Psoas muscle (tissue), 8 donors: ENCODE data around the gene GALNT9. TPM values are rescaled to one million over a fixed set of nuclear protein-coding genes. Genes with fewer than 3 reads are reported as not detected.
"Not testable (repeated sequence)": the region's sequence is repeated elsewhere in the genome, so short reads cannot be mapped to it uniquely, and the experiment has no call there.

Experiments used
- ATAC-seq, 4 donors: fragments of 200-7000 bp; cut with Tn5 transposase; one replicate each; pipeline ENCODE4 v1.9.1; 2020; ENCODE audit warnings: moderate library complexity in 3 of 4, mild to moderate bottlenecking in 2 of 4
- DNase-seq, 2 donors: peaks; one replicate each; pipeline ENCODE4 v3.0.0-alpha.2; 2020
- H3K27ac ChIP-seq: fragments of 200-600 bp; one replicate; pipeline ENCODE4 v1.8.0; 2022
- H3K27me3 ChIP-seq, 3 donors: fragments of 200-600 bp in 1 of 3; one replicate each; pipeline versions ENCODE4 v1.6.1 to v1.8.0; 2013 to 2022; ENCODE audit warnings: low read length in 2 of 3, mild to moderate bottlenecking in 2 of 3, moderate library complexity in 1 of 3; ENCODE audit not compliant: insufficient read depth in 3 of 3
- H3K36me3 ChIP-seq, 2 donors: fragments of 200-600 bp in 1 of 2; one replicate each; pipeline versions ENCODE4 v1.6.1 to v1.8.0; 2013 to 2022; ENCODE audit warnings: low read depth in 1 of 2, mild to moderate bottlenecking in 1 of 2, moderate library complexity in 1 of 2; ENCODE audit not compliant: insufficient read depth in 1 of 2
- H3K4me1 ChIP-seq: fragments of 200-600 bp; one replicate; pipeline ENCODE4 v1.8.0; 2022
- H3K4me3 ChIP-seq: fragments of 200-600 bp; one replicate; pipeline ENCODE4 v1.8.0; 2022; ENCODE audit warnings: mild to moderate bottlenecking
- H3K9me3 ChIP-seq: fragments of 200-600 bp; one replicate; pipeline ENCODE4 v1.8.0; 2022
- WGBS, 3 donors: extraction: QIAGEN DNeasy Blood & Tissue Kit; methylation state at CpG; one replicate each; pipeline versions ENCODE4 v1.1.6 to v1.1.7; 2013; 5-methylcytosine and 5-hydroxymethylcytosine counted together
- intact Hi-C, 2 donors: fragments of 100-400 bp; cut with DNase I; formaldehyde crosslinking; loops; one replicate each; pipeline versions ENCODE4 v1.11.0 to v1.14.2; 2022
- polyA plus RNA-seq, 3 donors: library from polyadenylated mRNA; stranded (reverse); fragments of 200-250 nt; gene quantifications; one replicate each; pipeline ENCODE4 v1.2.3, GENCODE V29; 2013
- total RNA-seq, 4 donors: library from RNA; stranded (reverse); fragmentation: NEBNext Ultra II Directional in 2 of 4; extraction: Animal tissue kit (Norgen Biotek cat#: 25700) in 2 of 4; gene quantifications; one replicate each; pipeline versions ENCODE4 v1.2.1 to v1.2.4, GENCODE V29; 2021 to 2023
- TF ChIP-seq, protein P1 (sequence below): fragments of 200-600 bp; IDR thresholded peaks from one replicate; pipeline ENCODE4 v1.8.0; 2022; ENCODE audit warnings: antibody characterized with exemption
- donor health status: healthy with polysubstance abuse.
- donor health status: DM: no; HTN: no; CAD: no; lungs with moderate emphysema.
- donor health status: Bipolar disorder and iron deficiency.
- donor health status: healthy.
- donor health status: DM: yes; HTN: yes; CAD: no.
- donor health status: DM: no; HTN: no; CAD: no.
- donor health status: DM: no; HTN: no; CAD: no.
- donor health status: DM: yes; HTN: yes; CAD: no.

Gene GALNT9
- total and polyA plus RNA-seq, 7 donors: 0.01 to 0.21 (median 0.08) TPM; not detected in 4

DNA sequence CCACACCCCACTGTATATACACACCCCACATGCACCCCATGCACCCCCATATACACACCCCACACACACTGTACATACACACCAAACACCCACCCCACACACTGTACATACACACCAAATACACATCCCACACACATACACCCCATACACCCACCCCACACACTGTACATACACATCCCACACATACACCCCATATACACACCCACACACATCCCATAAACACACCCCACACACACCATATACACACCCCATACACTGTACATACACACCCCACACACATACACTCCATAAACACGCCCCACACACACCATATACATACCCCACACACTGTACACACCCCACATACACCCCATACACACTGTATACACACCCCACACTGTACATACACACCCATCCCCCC is 102.8 kb downstream of the GALNT9 start:
- Histone ChIP-seq H3K4me3 (no peak overlapping the region), H3K36me3 (no peaks in the 10 kb centered on the region), H3K4me1 (no peaks in the 10 kb centered on the region), H3K27ac (no peak overlapping the region), H3K9me3 (no peaks in the 10 kb centered on the region), H3K27me3 (peaks cover 0 to 40% (median 27%) of the 10 kb centered on the region in 3 donors)
- ATAC-seq (no peak), DNase-seq (no peak)
- intact Hi-C loops: no loop called here
- 84 to 100% (median 93%) methylated on average over 1 of the region's 1 CpG for WGBS, 3 donors
- TF ChIP-seq, protein P1, sequence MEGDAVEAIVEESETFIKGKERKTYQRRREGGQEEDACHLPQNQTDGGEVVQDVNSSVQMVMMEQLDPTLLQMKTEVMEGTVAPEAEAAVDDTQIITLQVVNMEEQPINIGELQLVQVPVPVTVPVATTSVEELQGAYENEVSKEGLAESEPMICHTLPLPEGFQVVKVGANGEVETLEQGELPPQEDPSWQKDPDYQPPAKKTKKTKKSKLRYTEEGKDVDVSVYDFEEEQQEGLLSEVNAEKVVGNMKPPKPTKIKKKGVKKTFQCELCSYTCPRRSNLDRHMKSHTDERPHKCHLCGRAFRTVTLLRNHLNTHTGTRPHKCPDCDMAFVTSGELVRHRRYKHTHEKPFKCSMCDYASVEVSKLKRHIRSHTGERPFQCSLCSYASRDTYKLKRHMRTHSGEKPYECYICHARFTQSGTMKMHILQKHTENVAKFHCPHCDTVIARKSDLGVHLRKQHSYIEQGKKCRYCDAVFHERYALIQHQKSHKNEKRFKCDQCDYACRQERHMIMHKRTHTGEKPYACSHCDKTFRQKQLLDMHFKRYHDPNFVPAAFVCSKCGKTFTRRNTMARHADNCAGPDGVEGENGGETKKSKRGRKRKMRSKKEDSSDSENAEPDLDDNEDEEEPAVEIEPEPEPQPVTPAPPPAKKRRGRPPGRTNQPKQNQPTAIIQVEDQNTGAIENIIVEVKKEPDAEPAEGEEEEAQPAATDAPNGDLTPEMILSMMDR: no peak

DNA sequence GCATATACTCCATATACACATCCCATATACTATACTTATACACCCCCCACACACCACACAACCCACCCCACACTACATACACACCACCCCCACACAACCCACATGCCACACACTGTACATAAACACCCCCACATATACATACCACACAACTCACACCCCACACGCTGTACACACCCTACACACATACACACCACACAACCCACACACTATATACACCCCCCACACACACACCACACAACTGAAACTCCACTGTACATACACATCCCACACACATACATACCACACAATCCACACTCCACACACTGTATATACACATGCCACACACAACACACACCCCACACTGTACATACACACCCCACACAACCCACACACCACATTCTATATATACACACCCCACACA is 104.2 kb downstream of the GALNT9 start:
- no peak for ATAC-seq
- H3K9me3 ChIP-seq: no peaks in the 10 kb centered on the region
- no peak overlapping the region for H3K4me3 ChIP-seq
- no peaks in the 10 kb centered on the region for H3K4me1 ChIP-seq
- intact Hi-C loops: no loop called here
- 94 to 100% (median 97%) methylated on average over 1 of the region's 1 CpG for WGBS, 3 donors
- no peaks in the 10 kb centered on the region for H3K36me3 ChIP-seq
- peaks cover 0 to 41% (median 25%) of the 10 kb centered on the region in 3 donors for H3K27me3 ChIP-seq
- H3K27ac ChIP-seq: no peak overlapping the region
- TF ChIP-seq, protein P1: no peak
- DNase-seq: no peak

DNA sequence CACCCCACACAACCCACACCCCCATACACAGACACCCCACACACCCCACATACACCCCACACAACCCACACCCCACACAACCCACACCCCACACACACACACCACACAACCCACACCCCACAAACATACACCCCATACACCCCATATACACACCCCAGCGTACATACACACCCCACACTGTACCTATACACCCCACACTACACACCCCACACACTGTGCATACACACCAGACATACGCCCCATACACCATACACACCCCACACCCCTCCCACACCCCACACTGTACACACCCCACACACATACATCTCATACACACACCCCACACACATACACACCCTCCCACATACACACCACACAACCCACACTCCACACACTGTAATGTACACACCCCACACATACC is 104.9 kb downstream of the GALNT9 start:
- TF ChIP-seq, protein P1: no peak
- peaks cover 0 to 38% (median 22%) of the 10 kb centered on the region in 3 donors for H3K27me3 ChIP-seq
- 85 to 95% (median 92%) methylated on average over 2 of the region's 2 CpGs for WGBS, 3 donors
- no peak overlapping the region for H3K4me3 ChIP-seq
- no peaks in the 10 kb centered on the region for H3K36me3 ChIP-seq
- DNase-seq (no peak), ATAC-seq (no peak)
- H3K4me1 ChIP-seq: no peaks in the 10 kb centered on the region
- H3K9me3 ChIP-seq: no peaks in the 10 kb centered on the region
- intact Hi-C loops: no loop called here
- H3K27ac ChIP-seq: no peak overlapping the region

GRCh38 chr12:132222808-132223173 is 106.6 kb downstream of the GALNT9 start:
- Histone ChIP-seq H3K27ac (no peak overlapping the region), H3K36me3 (no peaks in the 10 kb centered on the region), H3K4me1 (no peaks in the 10 kb centered on the region), H3K27me3 (peaks cover 0 to 38% (median 15%) of the 10 kb centered on the region in 3 donors), H3K9me3 (no peaks in the 10 kb centered on the region), H3K4me3 (no peak overlapping the region)
- ATAC-seq: no peak
- TF ChIP-seq, protein P1: no peak
- DNase-seq: no peak
- intact Hi-C loops: no loop called here
- WGBS, 3 donors: 77 to 86% (median 83%) methylated on average over 5 to 6 of the region's 6 CpGs

GRCh38 chr12:132222096-132222807 is 107.1 kb downstream of the GALNT9 start:
- intact Hi-C loops: no loop called here
- 17 to 19% (median 18%) methylated on average over 23 to 24 of the region's 24 CpGs for WGBS, 3 donors
- no peaks in the 10 kb centered on the region for H3K36me3 ChIP-seq
- H3K4me3 ChIP-seq: no peak overlapping the region
- H3K27me3 ChIP-seq: peaks cover 0 to 33% (median 14%) of the 10 kb centered on the region in 3 donors
- no peaks in the 10 kb centered on the region for H3K4me1 ChIP-seq
- no peak for DNase-seq
- no peak overlapping the region for H3K27ac ChIP-seq
- TF ChIP-seq, protein P1: no peak
- H3K9me3 ChIP-seq: no peaks in the 10 kb centered on the region
- ATAC-seq: peak in 1 of 4 donors; percentile 25

- not testable (repeated sequence) for H3K4me3 ChIP-seq, DNase-seq, H3K36me3 ChIP-seq, H3K9me3 ChIP-seq, ATAC-seq, H3K27ac ChIP-seq, H3K4me1 ChIP-seq
- 50 to 65% (median 62%) methylated on average over 8 to 12 of the region's 12 CpGs for WGBS, 3 donors
- H3K27me3 ChIP-seq: peaks cover 0 to 53% (median 10%) of the 10 kb centered on the region in 3 donors
- intact Hi-C loops: loop anchor here in 1 of 2 donors (2.0 kb wide), 1 partner anchor 65 kb away; no protein-coding TSS in a partner anchor
These were observed 109.6 kb downstream of the GALNT9 start for GRCh38 chr12:132219761-132220160.
